HG02623 (cell line): ENCODE results near the gene SDK2.
"Not testable (repeated sequence)": the region's sequence is repeated elsewhere in the genome, so short reads cannot be mapped to it uniquely, and the experiment has no call there.

Experiments used
- ATAC-seq: cut with Tn5 transposase; IDR thresholded peaks from one replicate; pipeline ENCODE4 v1.9.1; 2021; ENCODE audit warnings: moderate library complexity; ENCODE audit not compliant: unreplicated experiment

SDK2 gene

GRCh38 chr17:73313526-73314127, 330.6 kb downstream of the SDK2 start:
- ATAC-seq = no peak

GRCh38 chr17:73312887-73313286, 331.4 kb downstream of the SDK2 start:
- not testable (repeated sequence) for ATAC-seq

- peak; percentile 91 for ATAC-seq
Measured at GRCh38 chr17:73311781-73312641, 332.2 kb downstream of the SDK2 start, which contains the start of gene CDC42EP4. Gene CDC42EP4 (minus strand): TSS chr17:73312001. CDS start chr17:73286500, 25,501 bp downstream.

GRCh38 chr17:73311428-73311780, 332.8 kb downstream of the SDK2 start:
- ATAC-seq = peak; percentile 14

GRCh38 chr17:73309727-73310596, 334.3 kb downstream of the SDK2 start:
- ATAC-seq = no peak

GRCh38 chr17:73308959-73309358, 335.3 kb downstream of the SDK2 start:
- ATAC-seq = not testable (repeated sequence)

GRCh38 chr17:73308017-73308823, 336.0 kb downstream of the SDK2 start:
- ATAC-seq = no peak

- no peak for ATAC-seq
Measured at GRCh38 chr17:73307130-73307529, 337.1 kb downstream of the SDK2 start.

DNA sequence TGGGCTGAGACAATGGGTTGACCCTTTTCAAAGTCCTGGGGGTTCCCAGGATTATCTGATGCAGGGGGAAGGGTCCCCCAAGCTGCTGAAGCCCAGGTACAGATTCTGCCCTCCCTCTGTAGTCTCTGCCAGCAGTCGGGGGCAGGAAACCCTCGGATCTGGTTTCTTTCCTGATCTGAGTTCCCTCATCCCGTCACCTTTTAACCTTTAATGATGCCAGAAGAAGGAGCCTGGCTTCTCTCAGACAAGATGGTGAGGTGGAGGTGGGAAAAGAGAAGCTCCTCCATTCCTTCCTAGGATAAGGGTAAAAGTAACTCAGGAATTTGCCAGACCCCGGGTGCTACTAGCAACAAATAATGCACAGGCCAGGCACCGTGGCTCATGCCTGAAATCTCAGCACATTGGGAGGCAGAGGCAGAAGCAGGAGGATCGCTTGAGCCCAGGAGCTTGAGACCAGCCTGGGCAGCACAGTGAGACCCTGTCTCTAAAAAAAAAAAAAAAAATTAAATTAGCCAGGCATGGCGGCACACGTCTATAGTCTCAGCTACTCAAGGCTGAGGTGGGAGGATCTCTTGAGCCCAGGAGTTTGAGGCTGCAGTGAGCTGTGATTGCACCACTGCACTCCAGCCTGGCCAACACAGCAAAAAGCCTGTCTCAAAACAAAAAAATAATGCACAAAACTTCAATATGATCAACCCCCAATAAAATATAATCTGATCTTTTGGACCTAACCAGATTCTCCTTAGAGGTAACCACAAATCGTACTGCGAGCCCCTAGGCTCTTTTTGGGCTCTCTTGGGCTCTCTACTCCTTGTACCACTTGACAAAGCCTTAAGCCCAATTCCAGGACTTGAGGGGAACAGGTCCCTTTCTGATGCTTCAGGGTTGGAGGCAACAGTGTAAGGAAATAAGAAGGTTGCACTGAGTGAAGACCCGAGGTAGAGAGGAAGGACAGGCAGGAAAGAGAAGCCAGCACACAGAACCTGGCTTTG, 338.1 kb downstream of the SDK2 start:
- ATAC-seq = no peak

- no peak for ATAC-seq
Measured at GRCh38 chr17:73304971-73305812, 339.1 kb downstream of the SDK2 start.

- ATAC-seq = no peak
Measured at GRCh38 chr17:73304438-73304837, 339.8 kb downstream of the SDK2 start.

- ATAC-seq = no peak
Measured at GRCh38 chr17:73302189-73302588, 342.1 kb downstream of the SDK2 start.

DNA sequence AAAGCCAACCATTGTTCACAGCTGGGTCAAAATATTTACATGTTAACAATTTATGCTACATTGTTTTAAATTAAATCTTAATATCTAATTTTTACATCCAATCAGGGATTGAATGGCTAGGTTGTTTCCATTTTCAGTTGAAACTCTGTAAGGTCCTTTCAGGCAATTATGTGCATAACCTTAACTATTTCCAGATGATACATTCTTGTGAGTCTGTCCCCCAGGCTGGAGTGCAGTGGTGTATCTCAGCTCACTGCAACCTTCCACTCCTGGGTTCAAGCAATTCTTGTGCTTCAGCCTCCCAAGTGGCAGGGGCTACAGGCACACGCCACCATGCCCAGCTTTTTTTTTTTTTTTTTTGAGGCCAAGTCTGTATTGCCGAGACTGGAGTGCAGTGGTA, 342.9 kb downstream of the SDK2 start:
- ATAC-seq = no peak

GRCh38 chr17:73300392-73300791, 343.9 kb downstream of the SDK2 start:
- no peak for ATAC-seq

- no peak for ATAC-seq
Measured at GRCh38 chr17:73297934-73298861, 346.0 kb downstream of the SDK2 start.

DNA sequence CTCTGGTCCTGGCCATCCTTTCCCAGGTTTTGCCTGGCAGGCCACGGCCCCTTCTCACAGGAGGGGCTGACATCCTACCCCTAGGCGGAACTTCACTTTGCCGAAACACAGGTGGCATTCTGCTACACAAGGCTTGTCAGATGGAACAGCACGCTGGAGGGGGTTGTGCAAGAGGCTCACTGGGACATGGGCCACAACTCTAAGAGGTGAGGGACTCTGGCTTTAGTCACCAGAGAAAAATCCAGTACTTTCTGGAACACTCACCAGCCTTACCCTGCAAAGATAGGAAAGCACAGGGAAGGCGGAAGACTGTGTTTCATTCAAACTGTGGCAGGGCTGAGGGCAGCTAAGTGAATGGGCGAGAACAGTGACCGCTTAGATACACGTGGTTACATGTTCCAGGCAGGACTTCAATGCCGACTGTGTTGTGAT, 350.7 kb downstream of the SDK2 start:
- ATAC-seq = no peak

DNA sequence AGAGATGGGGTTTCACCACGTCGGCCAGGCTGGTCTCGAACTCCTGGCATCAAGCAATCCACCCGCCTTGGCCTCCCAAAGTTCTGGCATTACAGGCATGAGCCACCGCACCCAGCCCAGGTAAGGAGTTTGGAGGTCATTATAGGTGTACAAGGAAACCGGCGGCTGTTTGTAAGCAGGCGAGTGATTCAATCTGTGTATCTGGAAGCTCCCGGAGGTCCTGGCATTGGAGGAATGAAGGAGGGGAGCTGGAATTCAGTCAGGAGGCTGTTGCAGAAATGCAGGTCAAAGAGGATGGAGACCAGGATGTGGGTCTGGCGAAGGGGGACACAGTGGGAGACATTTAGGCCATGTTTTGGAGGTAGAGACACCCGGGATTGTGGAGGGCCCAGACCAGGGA, 351.2 kb downstream of the SDK2 start:
- no peak for ATAC-seq
